ENCODE data around the gene FOXD4L1. TPM values are rescaled to one million over a fixed set of nuclear protein-coding genes. Genes with fewer than 3 reads are reported as not detected.
"Not testable (repeated sequence)": the region's sequence is repeated elsewhere in the genome, so short reads cannot be mapped to it uniquely, and the experiment has no call there.

FOXD4L1 gene
- total and polyA plus RNA-seq, 2 donors (not counting 1 experiment from before 2014, with no cell fraction given): 0.12 to 0.81 TPM

DNA sequence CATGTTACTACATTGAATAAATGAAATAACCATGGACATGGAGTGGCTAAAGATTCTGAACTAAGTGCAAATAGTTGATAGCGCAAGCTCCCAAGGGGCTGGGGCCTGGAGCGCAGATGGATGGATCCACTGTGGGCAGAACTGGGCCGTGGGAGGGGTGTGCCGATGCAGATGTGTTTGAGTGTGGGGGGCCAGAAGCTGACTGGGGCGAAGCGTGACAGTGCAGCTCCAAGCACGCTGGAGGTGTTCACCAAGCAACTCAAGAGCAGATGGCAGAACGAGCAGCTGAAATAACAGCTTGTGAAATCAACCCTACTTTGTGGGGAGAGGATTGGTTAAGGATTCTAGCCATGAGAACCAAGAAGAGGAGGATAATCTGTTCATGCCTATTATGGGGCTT is 17.0 kb downstream of the FOXD4L1 start:
- H3K27ac ChIP-seq (ENCODE audit: low read length in 2 of 2); CTCF ChIA-PET; H3K4me2 ChIP-seq (replicated peaks; ENCODE audit: low read depth, low read length, poor library complexity, severe bottlenecking); H4K20me1 ChIP-seq (ENCODE audit: control insufficient read depth, insufficient read depth, low read length, poor library complexity, severe bottlenecking); H3K27ac Mint-ChIP-seq; H3K4me1 ChIP-seq (ENCODE audit: control insufficient read depth in 2 of 2, insufficient read depth in 2 of 2, low read length in 2 of 2); H3K4me3 ChIP-seq (ENCODE audit: control extremely low read depth in 1 of 5, extremely low read depth in 1 of 5, insufficient read depth in 1 of 5, low read depth in 2 of 5, low read length in 4 of 5); H3K4me1 Mint-ChIP-seq; H3K9ac ChIP-seq (ENCODE audit: low read length); H3K4me3 Mint-ChIP-seq; H2AFZ ChIP-seq (ENCODE audit: insufficient read depth, low read depth, low read length, poor library complexity, severe bottlenecking); H3K27me3 ChIP-seq (replicated peaks in 1 of 4; ENCODE audit: control extremely low read depth in 1 of 4, control insufficient read depth in 3 of 4, insufficient read depth in 4 of 4, low read length in 3 of 4); DNase-seq; POLR2A ChIA-PET; H3K36me3 ChIP-seq (replicated peaks in 1 of 2; ENCODE audit: control extremely low read depth in 1 of 2, control insufficient read depth in 1 of 2, extremely low read depth in 1 of 2, insufficient read depth in 2 of 2, low read length in 1 of 2); H3K79me2 ChIP-seq (ENCODE audit: control insufficient read depth, insufficient read depth, low read length); ATAC-seq (ENCODE audit: low read depth); H3K9me3 ChIP-seq (ENCODE audit: control extremely low read depth in 1 of 3, control insufficient read depth in 2 of 3, insufficient read depth in 1 of 3, low read length in 2 of 3); H3K27me3 Mint-ChIP-seq; intact Hi-C loops (cut with micrococcal nuclease); H3K9me3 Mint-ChIP-seq (ENCODE audit: insufficient read depth): not testable (repeated sequence)
- 100% methylated on average over 1 of the region's 8 CpGs for WGBS (ENCODE audit: insufficient coverage)

DNA sequence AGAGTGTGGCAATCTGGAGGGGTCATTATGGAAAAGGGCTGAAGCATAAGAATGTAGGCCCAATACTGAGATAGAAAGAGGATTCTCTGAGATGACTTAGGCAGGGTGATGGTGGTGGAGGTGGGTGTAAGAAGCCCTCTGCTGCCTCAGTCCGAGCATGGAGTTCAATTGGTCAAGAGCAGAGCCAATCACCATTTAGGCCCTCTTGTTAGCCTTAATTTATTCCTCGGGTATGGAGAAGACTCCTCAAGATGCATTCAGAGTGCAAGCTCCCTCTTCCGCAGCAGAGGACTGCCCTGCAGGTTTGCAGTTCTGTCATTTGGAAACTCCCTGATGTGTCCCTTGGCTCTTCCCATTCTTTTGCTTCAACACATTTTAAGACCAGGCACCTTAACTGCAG is 17.5 kb downstream of the FOXD4L1 start:
- H3K27me3 ChIP-seq (replicated peaks in 1 of 4; ENCODE audit: control extremely low read depth in 1 of 4, control insufficient read depth in 3 of 4, insufficient read depth in 4 of 4, low read length in 3 of 4); H4K20me1 ChIP-seq (ENCODE audit: control insufficient read depth, insufficient read depth, low read length, poor library complexity, severe bottlenecking); CTCF ChIA-PET; H3K79me2 ChIP-seq (ENCODE audit: control insufficient read depth, insufficient read depth, low read length); H3K9me3 ChIP-seq (ENCODE audit: control extremely low read depth in 1 of 3, control insufficient read depth in 2 of 3, insufficient read depth in 1 of 3, low read length in 2 of 3); POLR2A ChIA-PET; H3K4me1 Mint-ChIP-seq; H2AFZ ChIP-seq (ENCODE audit: insufficient read depth, low read depth, low read length, poor library complexity, severe bottlenecking); H3K4me3 ChIP-seq (ENCODE audit: control extremely low read depth in 1 of 5, extremely low read depth in 1 of 5, insufficient read depth in 1 of 5, low read depth in 2 of 5, low read length in 4 of 5); H3K27me3 Mint-ChIP-seq; H3K4me2 ChIP-seq (replicated peaks; ENCODE audit: low read depth, low read length, poor library complexity, severe bottlenecking); H3K9ac ChIP-seq (ENCODE audit: low read length); H3K36me3 ChIP-seq (replicated peaks in 1 of 2; ENCODE audit: control extremely low read depth in 1 of 2, control insufficient read depth in 1 of 2, extremely low read depth in 1 of 2, insufficient read depth in 2 of 2, low read length in 1 of 2); H3K9me3 Mint-ChIP-seq (ENCODE audit: insufficient read depth); DNase-seq; H3K27ac ChIP-seq (ENCODE audit: low read length in 2 of 2); H3K4me1 ChIP-seq (ENCODE audit: control insufficient read depth in 2 of 2, insufficient read depth in 2 of 2, low read length in 2 of 2); H3K4me3 Mint-ChIP-seq; intact Hi-C loops (cut with micrococcal nuclease); H3K27ac Mint-ChIP-seq; ATAC-seq (ENCODE audit: low read depth): not testable (repeated sequence)
- 83% methylated on average over 1 of the region's 3 CpGs for WGBS (ENCODE audit: insufficient coverage)

DNA sequence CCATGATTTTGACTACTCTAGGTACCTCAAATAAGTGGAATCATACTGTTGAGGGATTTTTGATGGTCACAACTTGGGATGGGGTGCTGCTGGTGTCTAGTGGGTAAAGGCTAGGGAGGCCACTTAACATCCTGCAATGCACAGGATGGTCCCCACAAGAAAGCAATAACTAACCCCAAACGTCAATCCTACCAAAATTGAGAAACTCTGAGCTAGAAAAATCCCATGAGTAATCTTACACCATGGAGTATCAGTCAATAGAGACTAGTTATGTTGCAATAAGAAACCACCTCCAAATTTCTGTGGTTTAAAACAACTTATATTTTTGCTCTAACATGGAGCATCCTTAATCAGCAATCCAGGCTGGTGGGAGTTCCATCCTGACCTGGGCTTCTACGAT is 18.6 kb downstream of the FOXD4L1 start:
- H3K4me3 Mint-ChIP-seq; H3K27me3 Mint-ChIP-seq; ATAC-seq (ENCODE audit: low read depth); H4K20me1 ChIP-seq (ENCODE audit: control insufficient read depth, insufficient read depth, low read length, poor library complexity, severe bottlenecking); DNase-seq; H3K4me2 ChIP-seq (replicated peaks; ENCODE audit: low read depth, low read length, poor library complexity, severe bottlenecking); H3K4me3 ChIP-seq (ENCODE audit: control extremely low read depth in 1 of 5, extremely low read depth in 1 of 5, insufficient read depth in 1 of 5, low read depth in 2 of 5, low read length in 4 of 5); H3K27ac ChIP-seq (ENCODE audit: low read length in 2 of 2); H3K27me3 ChIP-seq (replicated peaks in 1 of 4; ENCODE audit: control extremely low read depth in 1 of 4, control insufficient read depth in 3 of 4, insufficient read depth in 4 of 4, low read length in 3 of 4); intact Hi-C loops (cut with micrococcal nuclease); H3K9me3 Mint-ChIP-seq (ENCODE audit: insufficient read depth); H3K27ac Mint-ChIP-seq; H3K79me2 ChIP-seq (ENCODE audit: control insufficient read depth, insufficient read depth, low read length); H3K4me1 ChIP-seq (ENCODE audit: control insufficient read depth in 2 of 2, insufficient read depth in 2 of 2, low read length in 2 of 2); H3K36me3 ChIP-seq (replicated peaks in 1 of 2; ENCODE audit: control extremely low read depth in 1 of 2, control insufficient read depth in 1 of 2, extremely low read depth in 1 of 2, insufficient read depth in 2 of 2, low read length in 1 of 2); H3K9ac ChIP-seq (ENCODE audit: low read length); POLR2A ChIA-PET; CTCF ChIA-PET; H2AFZ ChIP-seq (ENCODE audit: insufficient read depth, low read depth, low read length, poor library complexity, severe bottlenecking); H3K9me3 ChIP-seq (ENCODE audit: control extremely low read depth in 1 of 3, control insufficient read depth in 2 of 3, insufficient read depth in 1 of 3, low read length in 2 of 3); H3K4me1 Mint-ChIP-seq: not testable (repeated sequence)
- WGBS (ENCODE audit: insufficient coverage): no CpG with 5 or more reads among the region's 2 CpGs

DNA sequence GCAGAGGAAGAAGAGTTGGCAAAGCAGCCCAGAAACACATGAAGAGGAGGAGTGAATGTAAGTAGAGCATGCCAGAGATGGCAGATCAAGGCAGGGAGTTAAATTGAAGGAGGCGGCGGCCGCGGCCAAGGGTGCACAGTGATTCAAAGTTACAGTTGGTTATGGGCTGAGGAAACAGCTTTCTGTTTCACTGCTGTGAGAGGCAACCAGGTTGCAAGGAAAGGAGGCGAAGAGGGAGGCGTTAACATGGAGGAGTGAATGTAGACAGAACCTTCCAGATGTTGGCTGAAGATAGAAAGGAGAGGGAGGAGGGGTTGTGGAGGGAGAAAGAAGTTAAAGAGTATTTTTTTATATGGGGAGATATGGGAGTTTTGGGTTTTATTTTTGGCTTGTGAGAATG is 22.4 kb downstream of the FOXD4L1 start:
- ATAC-seq (ENCODE audit: low read depth); H4K20me1 ChIP-seq (ENCODE audit: control insufficient read depth, insufficient read depth, low read length, poor library complexity, severe bottlenecking): not testable (repeated sequence)
- 95% methylated on average over 6 of the region's 6 CpGs for WGBS (ENCODE audit: insufficient coverage)

More for the DNA sequence above, 22.4 kb downstream of the FOXD4L1 start:
- H3K27me3 Mint-ChIP-seq; H3K9me3 ChIP-seq (ENCODE audit: control extremely low read depth in 1 of 3, control insufficient read depth in 2 of 3, insufficient read depth in 1 of 3, low read length in 2 of 3); H3K4me3 Mint-ChIP-seq; H3K27me3 ChIP-seq (replicated peaks in 1 of 4; ENCODE audit: control extremely low read depth in 1 of 4, control insufficient read depth in 3 of 4, insufficient read depth in 4 of 4, low read length in 3 of 4); CTCF ChIA-PET; H3K27ac ChIP-seq (ENCODE audit: low read length in 2 of 2); H3K79me2 ChIP-seq (ENCODE audit: control insufficient read depth, insufficient read depth, low read length); DNase-seq; H3K9ac ChIP-seq (ENCODE audit: low read length); H3K9me3 Mint-ChIP-seq (ENCODE audit: insufficient read depth); H3K27ac Mint-ChIP-seq; H3K4me1 ChIP-seq (ENCODE audit: control insufficient read depth in 2 of 2, insufficient read depth in 2 of 2, low read length in 2 of 2); H3K4me3 ChIP-seq (ENCODE audit: control extremely low read depth in 1 of 5, extremely low read depth in 1 of 5, insufficient read depth in 1 of 5, low read depth in 2 of 5, low read length in 4 of 5); H2AFZ ChIP-seq (ENCODE audit: insufficient read depth, low read depth, low read length, poor library complexity, severe bottlenecking); H3K4me1 Mint-ChIP-seq; H3K36me3 ChIP-seq (replicated peaks in 1 of 2; ENCODE audit: control extremely low read depth in 1 of 2, control insufficient read depth in 1 of 2, extremely low read depth in 1 of 2, insufficient read depth in 2 of 2, low read length in 1 of 2); POLR2A ChIA-PET; intact Hi-C loops (cut with micrococcal nuclease); H3K4me2 ChIP-seq (replicated peaks; ENCODE audit: low read depth, low read length, poor library complexity, severe bottlenecking): not testable (repeated sequence)
